ENCODE data around the gene WIPI1.

- TF ChIP-seq CTCF (IDR thresholded peaks at IDR 0.05; ENCODE audit: low read depth, low read length) (no peak), EZH2phosphoT487 (IDR thresholded peaks at IDR 0.05; ENCODE audit: low read depth) (no peak)
Observed at GRCh38 chr17:68379692-68380677, 77.3 kb downstream of the WIPI1 start.

Data from OCI-LY3 (cell line).